ENCODE measurements around the gene RTTN. TPM values are rescaled to one million over a fixed set of nuclear protein-coding genes. Genes with fewer than 3 reads are reported as not detected.

RTTN gene
- total RNA-seq, 1 experiment from 2014 or later = 16.9 TPM

DNA sequence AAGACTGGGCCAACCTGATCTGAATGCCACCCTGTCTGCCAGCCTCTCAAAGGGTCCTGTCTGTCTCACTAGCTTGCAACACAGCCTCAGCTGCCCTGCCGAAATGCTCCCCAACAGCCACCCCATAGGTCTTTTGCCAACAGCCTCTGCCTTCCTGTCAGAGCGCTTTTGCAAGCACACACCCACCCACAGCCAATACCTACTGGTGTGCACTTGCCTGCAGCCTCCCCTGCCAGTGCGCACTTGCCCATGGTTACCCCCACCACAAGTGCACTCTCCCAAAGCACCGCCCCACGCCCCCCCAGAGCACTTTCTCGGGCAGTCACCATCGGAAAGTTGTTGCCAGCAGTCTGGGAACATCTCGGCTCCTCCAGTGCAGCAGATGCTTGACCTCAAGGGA, 48.6 kb downstream of the RTTN start:
- no peaks in the 10 kb centered on the region for H3K27me3 ChIP-seq (ENCODE audit: control insufficient read depth, insufficient read depth, low read length)
- CTCF ChIA-PET = no interaction called here
- no peaks in the 10 kb centered on the region for H3K9me3 ChIP-seq (ENCODE audit: control insufficient read depth, insufficient read depth, low read depth, low read length)
- in situ Hi-C loops (cut with HindIII; ENCODE audit: low pct_unique_long_range_greater_than_20kb, low sequenced_read_pairs) = no loop called here
- DNase-seq (ENCODE audit: low read depth, low spot score) (no peak), ATAC-seq (no peak)
- H3K36me3 ChIP-seq (ENCODE audit: control insufficient read depth, insufficient read depth, low read length) = no peaks in the 10 kb centered on the region; the same call in 1 of the 2 replicates
- TF ChIP-seq, protein P1, sequence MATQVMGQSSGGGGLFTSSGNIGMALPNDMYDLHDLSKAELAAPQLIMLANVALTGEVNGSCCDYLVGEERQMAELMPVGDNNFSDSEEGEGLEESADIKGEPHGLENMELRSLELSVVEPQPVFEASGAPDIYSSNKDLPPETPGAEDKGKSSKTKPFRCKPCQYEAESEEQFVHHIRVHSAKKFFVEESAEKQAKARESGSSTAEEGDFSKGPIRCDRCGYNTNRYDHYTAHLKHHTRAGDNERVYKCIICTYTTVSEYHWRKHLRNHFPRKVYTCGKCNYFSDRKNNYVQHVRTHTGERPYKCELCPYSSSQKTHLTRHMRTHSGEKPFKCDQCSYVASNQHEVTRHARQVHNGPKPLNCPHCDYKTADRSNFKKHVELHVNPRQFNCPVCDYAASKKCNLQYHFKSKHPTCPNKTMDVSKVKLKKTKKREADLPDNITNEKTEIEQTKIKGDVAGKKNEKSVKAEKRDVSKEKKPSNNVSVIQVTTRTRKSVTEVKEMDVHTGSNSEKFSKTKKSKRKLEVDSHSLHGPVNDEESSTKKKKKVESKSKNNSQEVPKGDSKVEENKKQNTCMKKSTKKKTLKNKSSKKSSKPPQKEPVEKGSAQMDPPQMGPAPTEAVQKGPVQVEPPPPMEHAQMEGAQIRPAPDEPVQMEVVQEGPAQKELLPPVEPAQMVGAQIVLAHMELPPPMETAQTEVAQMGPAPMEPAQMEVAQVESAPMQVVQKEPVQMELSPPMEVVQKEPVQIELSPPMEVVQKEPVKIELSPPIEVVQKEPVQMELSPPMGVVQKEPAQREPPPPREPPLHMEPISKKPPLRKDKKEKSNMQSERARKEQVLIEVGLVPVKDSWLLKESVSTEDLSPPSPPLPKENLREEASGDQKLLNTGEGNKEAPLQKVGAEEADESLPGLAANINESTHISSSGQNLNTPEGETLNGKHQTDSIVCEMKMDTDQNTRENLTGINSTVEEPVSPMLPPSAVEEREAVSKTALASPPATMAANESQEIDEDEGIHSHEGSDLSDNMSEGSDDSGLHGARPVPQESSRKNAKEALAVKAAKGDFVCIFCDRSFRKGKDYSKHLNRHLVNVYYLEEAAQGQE (IDR thresholded peaks at IDR 0.05; ENCODE audit: insufficient read depth in 1 of 2, low read depth in 2 of 2, low read length in 1 of 2) = no peak
- TF ChIP-seq POLR2AphosphoS5 (IDR thresholded peaks at IDR 0.05; ENCODE audit: low read depth, low read length) (no peak), TCF7L2 (IDR thresholded peaks at IDR 0.05; ENCODE audit: low read depth, low read length) (no peak), SIN3A (IDR thresholded peaks at IDR 0.05; ENCODE audit: borderline replicate concordance, insufficient read depth, low read depth, low read length) (no peak)
- TF ChIP-seq, protein P2, sequence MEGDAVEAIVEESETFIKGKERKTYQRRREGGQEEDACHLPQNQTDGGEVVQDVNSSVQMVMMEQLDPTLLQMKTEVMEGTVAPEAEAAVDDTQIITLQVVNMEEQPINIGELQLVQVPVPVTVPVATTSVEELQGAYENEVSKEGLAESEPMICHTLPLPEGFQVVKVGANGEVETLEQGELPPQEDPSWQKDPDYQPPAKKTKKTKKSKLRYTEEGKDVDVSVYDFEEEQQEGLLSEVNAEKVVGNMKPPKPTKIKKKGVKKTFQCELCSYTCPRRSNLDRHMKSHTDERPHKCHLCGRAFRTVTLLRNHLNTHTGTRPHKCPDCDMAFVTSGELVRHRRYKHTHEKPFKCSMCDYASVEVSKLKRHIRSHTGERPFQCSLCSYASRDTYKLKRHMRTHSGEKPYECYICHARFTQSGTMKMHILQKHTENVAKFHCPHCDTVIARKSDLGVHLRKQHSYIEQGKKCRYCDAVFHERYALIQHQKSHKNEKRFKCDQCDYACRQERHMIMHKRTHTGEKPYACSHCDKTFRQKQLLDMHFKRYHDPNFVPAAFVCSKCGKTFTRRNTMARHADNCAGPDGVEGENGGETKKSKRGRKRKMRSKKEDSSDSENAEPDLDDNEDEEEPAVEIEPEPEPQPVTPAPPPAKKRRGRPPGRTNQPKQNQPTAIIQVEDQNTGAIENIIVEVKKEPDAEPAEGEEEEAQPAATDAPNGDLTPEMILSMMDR (IDR thresholded peaks at IDR 0.05) = no peak
- POLR2A ChIA-PET = no interaction called here
- H3K4me3 ChIP-seq (ENCODE audit: low read depth in 2 of 2, low read length in 2 of 2) = no peak overlapping the region
- H3K27ac ChIP-seq (ENCODE audit: low read length) = no peak overlapping the region
- BruUV-seq (replicated peaks) = no TSS peak
- H3K4me1 ChIP-seq (ENCODE audit: control insufficient read depth, insufficient read depth, low read length) = no peaks in the 10 kb centered on the region; the same call in 1 of the 2 replicates
- intact Hi-C loops (cut with micrococcal nuclease; ENCODE audit: unreplicated experiment) = no loop called here

DNA sequence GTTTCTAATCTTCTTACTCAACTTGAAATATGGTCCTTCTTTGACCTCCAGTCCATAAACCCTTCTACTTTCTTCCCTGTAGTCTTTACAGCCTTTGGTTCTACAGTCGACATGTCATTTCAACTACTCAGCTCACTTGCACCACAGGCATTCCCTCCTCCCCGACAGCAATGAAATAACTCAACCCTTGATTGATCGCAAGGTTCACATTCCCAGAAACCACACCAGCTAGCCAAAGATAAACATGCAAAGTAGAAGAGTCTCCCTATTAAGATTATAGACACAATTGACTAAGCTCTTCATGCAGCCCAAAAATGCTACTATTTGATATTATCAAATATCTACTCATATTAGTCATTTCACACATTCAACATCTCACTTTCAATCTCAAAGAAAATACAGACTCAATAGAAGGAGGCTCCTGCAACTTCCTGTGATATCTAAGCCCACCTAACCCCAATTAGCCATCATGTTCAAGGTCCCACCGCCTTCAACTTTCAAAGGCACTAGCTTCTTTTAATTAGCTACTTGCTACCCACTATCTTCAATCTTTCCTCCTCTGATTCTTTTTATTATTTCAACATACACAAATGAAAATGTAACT, 50.8 kb downstream of the RTTN start:
- H3K4me1 ChIP-seq (ENCODE audit: control insufficient read depth, insufficient read depth, low read length) = no peaks in the 10 kb centered on the region; the same call in 1 of the 2 replicates
- BruUV-seq (replicated peaks) = no TSS peak
- ChIA-PET POLR2A (interaction anchor here (0.6 kb wide), 1 partner anchor 12 kb away, joined by 4 read pairs; no protein-coding TSS in a partner anchor), CTCF (no interaction called here)
- H3K4me3 ChIP-seq (ENCODE audit: low read depth in 2 of 2, low read length in 2 of 2) = no peak overlapping the region
- H3K27ac ChIP-seq (ENCODE audit: low read length) = no peak overlapping the region
- intact Hi-C loops (cut with micrococcal nuclease; ENCODE audit: unreplicated experiment) (no loop called here), in situ Hi-C loops (cut with HindIII; ENCODE audit: low pct_unique_long_range_greater_than_20kb, low sequenced_read_pairs) (no loop called here)
- TF ChIP-seq TCF7L2 (IDR thresholded peaks at IDR 0.05; ENCODE audit: low read depth, low read length) = no peak
- ATAC-seq (peak; percentile 78), DNase-seq (ENCODE audit: low read depth, low spot score) (no peak)
- H3K27me3 ChIP-seq (ENCODE audit: control insufficient read depth, insufficient read depth, low read length) = no peaks in the 10 kb centered on the region
- H3K36me3 ChIP-seq (ENCODE audit: control insufficient read depth, insufficient read depth, low read length) = no peaks in the 10 kb centered on the region; the same call in 1 of the 2 replicates
- H3K9me3 ChIP-seq (ENCODE audit: control insufficient read depth, insufficient read depth, low read depth, low read length) = no peaks in the 10 kb centered on the region

DNA sequence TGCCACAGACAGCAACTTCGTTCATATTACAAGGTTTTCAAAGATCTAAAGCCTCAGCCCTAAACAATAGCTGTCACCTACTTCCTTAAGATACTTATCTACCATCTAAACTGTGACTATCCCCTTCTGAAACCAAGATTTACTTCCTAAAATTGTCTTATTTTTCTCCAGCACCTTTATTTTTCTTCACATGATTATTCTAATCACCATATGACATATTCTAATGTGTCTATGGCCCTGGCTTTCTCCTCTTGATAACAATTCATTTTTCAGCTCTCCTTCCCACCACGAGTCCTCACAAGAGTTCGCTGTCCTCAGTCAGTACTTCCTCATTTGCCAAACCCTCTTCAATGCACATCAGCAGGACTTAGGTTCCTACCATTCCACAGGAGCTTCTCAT, 53.9 kb downstream of the RTTN start:
- Histone ChIP-seq H3K4me3 (ENCODE audit: low read depth in 2 of 2, low read length in 2 of 2) (no peak overlapping the region), H3K9me3 (ENCODE audit: control insufficient read depth, insufficient read depth, low read depth, low read length) (no peaks in the 10 kb centered on the region), H3K4me1 (ENCODE audit: control insufficient read depth, insufficient read depth, low read length) (no peaks in the 10 kb centered on the region; the same call in 1 of the 2 replicates), H3K36me3 (ENCODE audit: control insufficient read depth, insufficient read depth, low read length) (no peaks in the 10 kb centered on the region; the same call in 1 of the 2 replicates), H3K27me3 (ENCODE audit: control insufficient read depth, insufficient read depth, low read length) (no peaks in the 10 kb centered on the region), H3K27ac (ENCODE audit: low read length) (no peak overlapping the region; the same call in 1 of the 2 replicates)
- TF ChIP-seq, protein P2 (IDR thresholded peaks at IDR 0.05) = no peak
- TF ChIP-seq SIN3A (IDR thresholded peaks at IDR 0.05; ENCODE audit: borderline replicate concordance, insufficient read depth, low read depth, low read length) (no peak), TCF7L2 (IDR thresholded peaks at IDR 0.05; ENCODE audit: low read depth, low read length) (no peak), POLR2AphosphoS5 (IDR thresholded peaks at IDR 0.05; ENCODE audit: low read depth, low read length) (no peak)
- TF ChIP-seq, protein P1 (IDR thresholded peaks at IDR 0.05; ENCODE audit: insufficient read depth in 1 of 2, low read depth in 2 of 2, low read length in 1 of 2) = no peak
- no peak for ATAC-seq
- in situ Hi-C loops (cut with HindIII; ENCODE audit: low pct_unique_long_range_greater_than_20kb, low sequenced_read_pairs) = no loop called here
- no peak for DNase-seq (ENCODE audit: low read depth, low spot score)
- intact Hi-C loops (cut with micrococcal nuclease; ENCODE audit: unreplicated experiment) = no loop called here
- POLR2A ChIA-PET = no interaction called here
- BruUV-seq (replicated peaks) = no TSS peak
- CTCF ChIA-PET = no interaction called here
